ENCODE results near the gene LAMB4.

The LAMB4 gene

GRCh38 chr7:108103558-108104298, 26.4 kb downstream of the LAMB4 start:
- no peak for DNase-seq

GRCh38 chr7:108102671-108103312, 27.4 kb downstream of the LAMB4 start:
- DNase-seq, result no peak

GRCh38 chr7:108101759-108102158, 28.4 kb downstream of the LAMB4 start:
- DNase-seq, result no peak

- DNase-seq, result no peak
Measured at GRCh38 chr7:108099713-108100112, 30.4 kb downstream of the LAMB4 start.

- DNase-seq, result no peak
Measured at GRCh38 chr7:108097703-108098102, 32.5 kb downstream of the LAMB4 start.

- no peak for DNase-seq
Measured at GRCh38 chr7:108096996-108097395, 33.2 kb downstream of the LAMB4 start.

- peak; percentile 18 for DNase-seq
Measured at GRCh38 chr7:108094933-108095710, 35.0 kb downstream of the LAMB4 start.

- DNase-seq, result no peak
Measured at GRCh38 chr7:108094346-108094745, 35.8 kb downstream of the LAMB4 start.

- DNase-seq, result no peak
Measured at GRCh38 chr7:108093851-108094331, 36.3 kb downstream of the LAMB4 start.

- DNase-seq, result no peak
Measured at GRCh38 chr7:108093341-108093740, 36.8 kb downstream of the LAMB4 start.

GRCh38 chr7:108091461-108091831, 38.7 kb downstream of the LAMB4 start:
- DNase-seq, result no peak

GRCh38 chr7:108090791-108091460, 39.2 kb downstream of the LAMB4 start:
- DNase-seq, result no peak

GRCh38 chr7:108089381-108089780, 40.8 kb downstream of the LAMB4 start:
- no peak for DNase-seq

GRCh38 chr7:108088729-108089128, 41.4 kb downstream of the LAMB4 start:
- DNase-seq, result no peak

GRCh38 chr7:108087778-108088177, 42.4 kb downstream of the LAMB4 start:
- no peak for DNase-seq

- DNase-seq, result no peak
Measured at GRCh38 chr7:108086962-108087361, 43.2 kb downstream of the LAMB4 start.

GRCh38 chr7:108086546-108086945, 43.6 kb downstream of the LAMB4 start:
- DNase-seq, result no peak

GRCh38 chr7:108083980-108084379, 46.2 kb downstream of the LAMB4 start:
- DNase-seq, result no peak

GRCh38 chr7:108079648-108080591, 50.2 kb downstream of the LAMB4 start:
- DNase-seq, result peak; percentile 95

GRCh38 chr7:108079276-108079647, 50.9 kb downstream of the LAMB4 start:
- DNase-seq, result no peak

GRCh38 chr7:108078691-108079090, 51.5 kb downstream of the LAMB4 start:
- DNase-seq, result no peak

- DNase-seq, result no peak
Measured at GRCh38 chr7:108078211-108078673, 51.9 kb downstream of the LAMB4 start.
